Activated T-helper 17 cell treated with anti-CD3 and anti-CD28 coated beads, Interleukin-2, amount 50 U/mL, for 72 hours (primary cell): ENCODE data around the gene PEX13. TPM values are rescaled to one million over a fixed set of nuclear protein-coding genes. Genes with fewer than 3 reads are reported as not detected.
A peak's percentile ranks its signal among the peaks of the same experiment; 100 is the strongest.
"Not testable (repeated sequence)": the region's sequence is repeated elsewhere in the genome, so short reads cannot be mapped to it uniquely, and the experiment has no call there.

Source experiments
- ATAC-seq: fragments of 150-1000 bp; cut with Tn5 transposase; replicated peaks from 2 replicates; pipeline ENCODE4 v1.10.0; 2021; ENCODE audit warnings: mild to moderate bottlenecking, moderate library complexity
- H3K27ac Mint-ChIP-seq: one replicate; pipeline ENCODE4 v1.8.0; 2022; ENCODE audit warnings: mixed read lengths
- H3K27me3 Mint-ChIP-seq: one replicate; pipeline ENCODE4 v1.8.0; 2022; ENCODE audit warnings: mixed read lengths
- H3K36me3 Mint-ChIP-seq: one replicate; pipeline ENCODE4 v1.8.0; 2022; ENCODE audit warnings: low read depth, mild to moderate bottlenecking, mixed read lengths
- H3K4me1 Mint-ChIP-seq: one replicate; pipeline ENCODE4 v1.8.0; 2022; ENCODE audit warnings: mixed read lengths
- H3K4me3 Mint-ChIP-seq: one replicate; pipeline ENCODE4 v1.8.0; 2022; ENCODE audit warnings: mild to moderate bottlenecking, mixed read lengths
- H3K9me3 Mint-ChIP-seq: one replicate; pipeline ENCODE4 v1.8.0; 2022; ENCODE audit warnings: mixed read lengths
- total RNA-seq, 2 donors: library from RNA; stranded (reverse); gene quantifications; one replicate each; pipeline ENCODE4 v1.2.3, GENCODE V29; 2022

PEX13 gene, protein sequence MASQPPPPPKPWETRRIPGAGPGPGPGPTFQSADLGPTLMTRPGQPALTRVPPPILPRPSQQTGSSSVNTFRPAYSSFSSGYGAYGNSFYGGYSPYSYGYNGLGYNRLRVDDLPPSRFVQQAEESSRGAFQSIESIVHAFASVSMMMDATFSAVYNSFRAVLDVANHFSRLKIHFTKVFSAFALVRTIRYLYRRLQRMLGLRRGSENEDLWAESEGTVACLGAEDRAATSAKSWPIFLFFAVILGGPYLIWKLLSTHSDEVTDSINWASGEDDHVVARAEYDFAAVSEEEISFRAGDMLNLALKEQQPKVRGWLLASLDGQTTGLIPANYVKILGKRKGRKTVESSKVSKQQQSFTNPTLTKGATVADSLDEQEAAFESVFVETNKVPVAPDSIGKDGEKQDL
- 10 to 100 TPM; 17.1 to 25.1 TPM for total RNA-seq

DNA sequence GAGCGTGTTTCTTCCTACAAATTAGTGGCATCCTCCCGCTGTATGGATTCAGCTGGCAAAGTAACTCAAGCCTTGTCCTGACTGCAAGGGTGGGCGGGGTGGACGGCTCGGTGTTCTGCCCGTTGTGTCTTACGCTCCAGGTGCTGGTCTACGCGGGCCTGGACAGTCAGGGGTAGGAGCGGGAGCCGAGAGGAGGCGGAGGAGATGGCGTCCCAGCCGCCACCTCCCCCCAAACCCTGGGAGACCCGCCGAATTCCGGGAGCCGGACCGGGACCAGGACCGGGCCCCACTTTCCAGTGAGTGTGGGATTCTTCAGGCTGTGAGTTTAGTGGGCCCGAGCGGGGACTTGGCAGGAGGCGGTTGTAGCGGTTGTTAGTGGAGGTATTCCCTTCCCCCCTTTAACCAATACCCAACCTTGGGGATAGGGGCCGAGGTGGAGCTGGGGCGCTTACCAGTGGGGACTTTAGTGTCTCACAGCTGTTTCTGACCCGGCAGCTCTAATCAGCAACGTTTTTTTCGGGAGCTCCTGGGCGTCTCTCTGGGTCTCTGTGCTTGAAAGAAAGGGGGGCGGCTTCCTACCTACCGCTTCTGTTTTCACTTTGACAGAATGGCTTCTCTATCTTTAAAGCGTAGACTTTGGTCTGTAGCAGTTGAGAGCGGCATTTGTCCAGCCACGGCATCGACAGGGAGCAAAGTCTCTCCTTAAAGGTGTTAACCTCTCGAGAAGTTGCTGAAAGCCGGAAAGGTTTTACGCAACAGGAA is at the start of gene PEX13, which contains the start of gene PUS10:
PEX13 (plus strand) TSS at position 165 of the 762 bp plus-strand sequence; CDS start at position 205, 40 bp downstream.
PUS10 (minus strand) TSS at position 700 of the 762 bp plus-strand sequence. CDS start 6,365 bp downstream, outside the sequence.
- peaks cover 16% of the 10 kb centered on the region for H3K4me1 Mint-ChIP-seq
- no peaks in the 10 kb centered on the region for H3K9me3 Mint-ChIP-seq
- peak within 1 kb of the TSS; percentile 99 for H3K4me3 Mint-ChIP-seq
- peaks cover 30% of the 10 kb centered on the region for H3K36me3 Mint-ChIP-seq
- H3K27ac Mint-ChIP-seq, result peak within 1 kb of the TSS; percentile 96
- ATAC-seq, result peak; percentile 84
- H3K27me3 Mint-ChIP-seq, result no peaks in the 10 kb centered on the region

- peaks cover 11% of the 10 kb centered on the region for H3K4me1 Mint-ChIP-seq
- no peak for ATAC-seq
- no peak overlapping the region for H3K27ac Mint-ChIP-seq
- no peaks in the 10 kb centered on the region for H3K9me3 Mint-ChIP-seq
- peak overlapping the region; percentile 26 for H3K4me3 Mint-ChIP-seq
- H3K36me3 Mint-ChIP-seq, result no peaks in the 10 kb centered on the region
- no peaks in the 10 kb centered on the region for H3K27me3 Mint-ChIP-seq
Observed at GRCh38 chr2:60972889-60973656, 44.4 kb upstream of the PEX13 start.

DNA sequence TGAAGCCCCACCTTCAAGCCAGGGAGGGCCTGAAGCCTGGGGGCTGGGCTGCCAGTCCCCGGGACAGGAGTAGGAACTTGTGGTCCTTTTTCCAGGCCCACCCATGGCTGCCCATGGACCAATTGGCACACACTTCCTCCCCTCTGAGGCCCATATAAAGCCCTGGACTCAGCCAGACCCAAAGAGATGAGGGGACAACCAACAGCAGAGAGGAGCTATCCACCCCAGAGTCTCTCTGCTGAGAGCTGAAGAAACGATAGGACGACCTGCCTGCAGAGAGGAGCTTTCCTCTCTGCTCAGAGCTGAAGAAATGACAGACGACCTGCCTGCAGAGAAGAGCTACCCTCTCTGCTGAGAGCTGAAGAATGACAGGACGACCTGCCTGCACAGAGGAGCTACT is 43.8 kb upstream of the PEX13 start:
- Mint-ChIP-seq H3K4me1 (peaks cover 11% of the 10 kb centered on the region), H3K9me3 (no peaks in the 10 kb centered on the region), H3K27me3 (no peaks in the 10 kb centered on the region), H3K36me3 (no peaks in the 10 kb centered on the region), H3K4me3 (no peak overlapping the region), H3K27ac (no peak overlapping the region)
- ATAC-seq, result no peak

- no peak for ATAC-seq
- no peaks in the 10 kb centered on the region for H3K27me3 Mint-ChIP-seq
- no peak overlapping the region for H3K27ac Mint-ChIP-seq
- H3K4me3 Mint-ChIP-seq, result no peak overlapping the region
- no peaks in the 10 kb centered on the region for H3K36me3 Mint-ChIP-seq
- H3K9me3 Mint-ChIP-seq, result no peaks in the 10 kb centered on the region
- H3K4me1 Mint-ChIP-seq, result peaks cover 11% of the 10 kb centered on the region
Observed at GRCh38 chr2:60974652-60975051, 42.9 kb upstream of the PEX13 start.

DNA sequence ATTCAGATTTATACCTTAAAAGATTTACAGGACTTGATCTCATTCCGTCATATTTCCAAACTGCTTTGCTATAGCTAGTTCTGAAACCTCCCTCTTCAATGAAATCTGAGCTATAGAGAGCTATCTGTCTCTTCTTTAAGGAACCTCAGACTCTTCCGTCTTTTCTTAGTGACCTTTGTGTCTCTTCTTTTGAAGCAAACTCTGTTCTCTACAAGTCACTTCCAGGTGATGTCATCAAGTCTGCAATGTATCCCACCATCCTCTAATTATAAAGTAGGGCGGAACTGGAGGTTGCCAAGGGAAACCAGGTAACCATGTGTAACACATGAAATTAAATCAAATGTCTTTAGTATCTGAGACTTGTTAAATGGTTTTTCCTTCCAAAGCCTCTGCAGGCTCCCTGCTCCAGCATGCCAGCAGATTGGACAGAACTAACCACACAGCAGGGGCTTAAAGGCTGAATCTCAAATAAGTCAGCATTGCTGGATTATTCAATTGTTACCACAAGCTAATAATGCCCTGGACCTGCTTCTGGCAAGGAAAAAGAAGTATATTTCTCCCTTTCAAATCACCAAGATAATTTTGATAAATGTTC is 41.2 kb upstream of the PEX13 start:
- Mint-ChIP-seq H3K4me1 (peaks cover 11% of the 10 kb centered on the region), H3K9me3 (no peaks in the 10 kb centered on the region), H3K27me3 (no peaks in the 10 kb centered on the region), H3K27ac (no peak overlapping the region), H3K4me3 (no peak overlapping the region), H3K36me3 (no peaks in the 10 kb centered on the region)
- ATAC-seq, result no peak

DNA sequence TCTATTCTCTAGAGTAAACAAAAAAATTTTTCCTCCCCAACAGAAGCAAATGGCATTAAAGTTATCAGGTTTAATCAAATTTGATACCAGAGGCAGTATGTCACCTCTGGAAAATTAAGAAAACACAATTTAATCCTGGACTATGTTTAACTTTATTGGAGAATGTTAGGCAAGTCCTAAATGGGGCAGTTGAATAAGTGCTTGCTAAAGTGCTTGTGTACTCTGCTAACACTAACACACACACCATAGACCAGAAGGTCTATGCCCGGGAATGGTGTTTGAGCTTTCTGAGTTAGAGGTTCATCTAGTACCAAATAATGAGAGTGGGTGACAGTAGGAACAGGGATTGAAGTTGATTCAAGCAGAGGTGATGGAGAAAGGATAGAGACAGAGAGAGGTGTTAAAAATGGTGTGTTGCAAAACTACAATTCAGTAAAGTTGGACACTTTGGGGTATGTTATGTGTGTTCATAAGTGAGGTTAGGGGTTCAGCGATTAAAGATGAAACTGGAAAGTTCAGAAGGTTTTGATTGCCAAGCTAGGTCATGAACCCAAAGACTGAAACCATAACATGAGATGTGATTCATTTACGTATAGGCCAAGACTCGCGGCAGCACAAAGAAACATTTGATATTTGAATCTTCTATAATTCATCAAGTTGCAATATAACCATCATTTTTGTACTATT is 40.5 kb upstream of the PEX13 start:
- Mint-ChIP-seq H3K36me3 (no peaks in the 10 kb centered on the region), H3K4me3 (peak overlapping the region; percentile 53), H3K4me1 (peaks cover 11% of the 10 kb centered on the region), H3K27me3 (no peaks in the 10 kb centered on the region), H3K9me3 (no peaks in the 10 kb centered on the region), H3K27ac (peak overlapping the region; percentile 80)
- peak; percentile 91 for ATAC-seq

- Mint-ChIP-seq H3K27ac (peak overlapping the region; percentile 80), H3K9me3 (no peaks in the 10 kb centered on the region), H3K4me1 (peaks cover 11% of the 10 kb centered on the region), H3K4me3 (peak overlapping the region; percentile 53), H3K27me3 (no peaks in the 10 kb centered on the region), H3K36me3 (no peaks in the 10 kb centered on the region)
- ATAC-seq, result peak; percentile 55
Observed at GRCh38 chr2:60977562-60977895, 40.0 kb upstream of the PEX13 start.

DNA sequence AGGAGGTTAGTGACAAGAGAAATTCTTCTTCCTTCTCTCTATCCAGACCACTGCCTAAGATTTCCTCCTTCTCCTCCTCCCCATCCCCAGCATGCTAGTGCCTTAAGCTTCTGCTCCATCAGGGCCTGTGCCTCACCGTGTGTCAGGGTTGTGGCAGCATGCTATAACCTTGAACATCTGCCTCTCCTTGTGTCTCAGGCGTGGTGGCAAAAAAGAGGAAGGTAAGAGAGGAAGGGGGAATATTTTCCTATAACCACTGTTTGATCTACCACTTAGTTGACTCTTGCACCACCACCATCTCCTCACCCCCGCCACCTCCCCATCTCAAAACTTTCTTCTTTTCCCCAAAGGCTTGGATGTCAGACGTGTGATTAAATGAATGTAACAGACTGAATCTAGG is 38.3 kb upstream of the PEX13 start:
- H3K4me1 Mint-ChIP-seq, result peaks cover 11% of the 10 kb centered on the region

DNA sequence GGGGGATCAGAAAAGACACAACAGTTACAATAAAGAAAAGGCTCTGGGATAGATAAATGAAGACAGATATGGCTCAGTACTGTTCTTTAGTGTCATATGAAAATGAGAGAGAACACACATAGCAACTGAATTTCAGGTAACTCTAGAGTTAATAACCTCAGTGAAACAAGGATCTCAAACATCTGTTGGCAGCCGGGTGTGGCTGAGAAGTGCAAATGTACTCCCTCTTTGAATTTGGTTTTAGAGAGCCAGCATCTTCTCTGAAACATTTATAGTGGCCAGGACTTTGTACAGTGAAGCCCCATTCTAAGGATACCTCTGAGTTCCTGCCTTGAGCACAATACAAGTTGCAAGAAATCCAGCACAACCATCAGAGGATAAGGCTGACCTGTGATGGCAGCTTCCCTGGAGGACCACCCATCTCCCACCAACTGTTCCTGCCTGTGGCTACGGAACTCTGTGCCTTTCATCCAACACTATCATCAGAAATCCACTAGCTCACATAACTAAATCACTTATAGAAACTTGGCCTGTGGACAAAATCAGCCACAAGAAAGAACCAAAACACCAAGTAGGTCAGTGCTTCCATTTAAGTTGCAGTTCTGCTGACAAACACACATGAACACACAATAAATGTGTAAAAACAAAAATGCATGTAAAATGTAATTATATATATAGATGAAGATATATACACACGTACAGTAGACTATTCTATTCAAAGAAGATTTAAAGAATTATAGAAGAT is 37.3 kb upstream of the PEX13 start:
- no peak overlapping the region for H3K27ac Mint-ChIP-seq
- no peaks in the 10 kb centered on the region for H3K9me3 Mint-ChIP-seq
- no peaks in the 10 kb centered on the region for H3K27me3 Mint-ChIP-seq
- H3K36me3 Mint-ChIP-seq, result no peaks in the 10 kb centered on the region
- ATAC-seq, result no peak
- H3K4me3 Mint-ChIP-seq, result no peak overlapping the region
- peaks cover 11% of the 10 kb centered on the region for H3K4me1 Mint-ChIP-seq

More for the DNA sequence above, 38.3 kb upstream of the PEX13 start:
- Mint-ChIP-seq H3K27ac (no peak overlapping the region), H3K27me3 (no peaks in the 10 kb centered on the region), H3K4me3 (no peak overlapping the region), H3K36me3 (no peaks in the 10 kb centered on the region), H3K9me3 (no peaks in the 10 kb centered on the region)
- ATAC-seq, result no peak

- ATAC-seq, H3K4me1 Mint-ChIP-seq, H3K36me3 Mint-ChIP-seq, H3K4me3 Mint-ChIP-seq, H3K27me3 Mint-ChIP-seq, H3K27ac Mint-ChIP-seq, H3K9me3 Mint-ChIP-seq: not testable (repeated sequence)
Observed at GRCh38 chr2:60982066-60982465, 35.5 kb upstream of the PEX13 start.

- no peak overlapping the region for H3K27ac Mint-ChIP-seq
- no peak overlapping the region for H3K4me3 Mint-ChIP-seq
- H3K9me3 Mint-ChIP-seq, result no peaks in the 10 kb centered on the region
- no peaks in the 10 kb centered on the region for H3K36me3 Mint-ChIP-seq
- no peaks in the 10 kb centered on the region for H3K4me1 Mint-ChIP-seq
- no peak for ATAC-seq
- H3K27me3 Mint-ChIP-seq, result no peaks in the 10 kb centered on the region
Observed at GRCh38 chr2:60984720-60985119, 32.8 kb upstream of the PEX13 start.

DNA sequence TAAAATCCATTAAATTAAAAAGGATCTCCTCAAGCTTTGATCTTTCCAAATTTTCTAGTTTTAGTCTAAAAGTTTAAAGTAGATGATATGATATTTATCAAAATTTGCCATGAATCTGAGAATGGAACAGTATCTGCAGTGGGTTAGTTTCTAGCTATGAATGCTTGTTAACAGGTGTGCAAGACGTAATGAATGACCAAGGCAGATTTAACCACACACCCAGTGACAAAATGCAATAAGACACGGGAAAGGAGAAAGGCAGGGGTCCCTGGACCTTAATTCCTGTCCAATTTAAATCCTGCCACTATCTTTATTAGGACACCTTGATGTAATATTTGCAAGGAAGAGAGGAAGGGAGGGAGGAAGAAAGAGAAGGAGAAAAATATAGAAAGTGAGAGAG is 30.5 kb upstream of the PEX13 start:
- no peak for ATAC-seq
- Mint-ChIP-seq H3K4me3 (no peak overlapping the region), H3K27me3 (no peaks in the 10 kb centered on the region), H3K4me1 (no peaks in the 10 kb centered on the region), H3K9me3 (no peaks in the 10 kb centered on the region), H3K36me3 (no peaks in the 10 kb centered on the region), H3K27ac (no peak overlapping the region)

DNA sequence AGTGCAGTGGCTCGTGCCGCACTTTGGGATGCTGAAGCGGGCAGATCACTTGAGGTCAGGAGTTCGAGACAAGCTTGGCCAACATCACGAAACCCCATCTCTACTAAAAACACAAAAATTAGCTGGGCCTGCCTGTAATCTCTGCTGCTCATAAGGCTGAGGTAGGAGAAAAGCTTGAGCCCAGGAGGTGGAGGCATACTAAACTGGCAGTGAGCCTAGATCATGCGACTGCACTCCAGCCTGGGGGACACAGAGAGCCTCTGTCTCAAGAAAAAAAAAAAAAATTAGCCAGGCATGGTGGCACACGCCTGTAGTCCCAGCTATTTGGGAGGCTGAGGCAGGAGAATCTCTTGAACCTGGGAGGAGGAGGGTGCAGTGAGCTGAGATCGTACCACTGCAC is 29.9 kb upstream of the PEX13 start:
- H3K27ac Mint-ChIP-seq, H3K27me3 Mint-ChIP-seq, H3K9me3 Mint-ChIP-seq, ATAC-seq, H3K36me3 Mint-ChIP-seq, H3K4me1 Mint-ChIP-seq, H3K4me3 Mint-ChIP-seq: not testable (repeated sequence)
